Erythroblast (primary cell): ENCODE measurements around the gene EDN3.
"Not testable (repeated sequence)": the region's sequence is repeated elsewhere in the genome, so short reads cannot be mapped to it uniquely, and the experiment has no call there.

Experiments
- DNase-seq, 2 experiments: peaks; one replicate each; lab custom pipeline; 2025; lab: John Stamatoyannopoulos, UW
- GATA1 ChIP-seq: IDR thresholded peaks from 2 replicates; pipeline ENCODE4 v1.6.1; 2011; ENCODE audit warnings: low read depth, mild to moderate bottlenecking, control low read depth, low read length, moderate library complexity
- POLR2A ChIP-seq: IDR thresholded peaks from 2 replicates; pipeline ENCODE4 v1.6.1; 2011; ENCODE audit warnings: mild to moderate bottlenecking, low read length

Gene EDN3

DNA sequence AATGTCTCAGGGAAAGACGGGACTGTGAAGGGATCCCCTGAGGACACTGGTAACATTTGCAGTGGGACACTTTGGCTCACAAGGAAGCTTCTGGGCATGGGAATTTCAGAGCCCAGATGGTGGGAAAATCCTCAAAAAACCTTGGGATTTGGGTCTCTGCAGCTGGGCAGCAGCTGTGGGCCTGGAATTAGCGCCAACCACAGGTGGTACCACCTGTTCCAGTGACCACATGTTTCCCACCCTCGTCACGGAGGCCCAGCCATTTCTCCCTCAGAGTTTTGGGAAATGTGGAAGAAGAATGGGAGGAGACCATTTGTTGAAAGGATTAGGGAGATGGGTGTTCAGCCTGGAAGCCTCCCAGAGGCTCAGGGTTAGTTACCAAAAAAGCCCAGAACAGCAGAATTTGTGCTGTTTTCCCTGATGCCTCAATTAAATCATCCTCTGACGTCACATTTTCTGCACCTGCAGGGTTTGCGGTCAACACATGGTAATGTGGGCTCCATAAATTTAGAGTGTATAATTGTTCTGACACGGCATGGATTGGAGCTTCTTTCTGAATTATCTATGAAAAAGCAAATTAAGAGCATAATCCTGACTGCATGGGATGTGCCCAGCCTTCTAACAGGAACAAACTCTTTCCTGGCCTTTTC lies 34.4 kb downstream of the EDN3 start:
- no peak for DNase-seq
- TF ChIP-seq GATA1 (no peak), POLR2A (no peak)

- no peak for TF ChIP-seq POLR2A
- TF ChIP-seq GATA1: no peak
- no peak for DNase-seq
These were observed 35.0 kb downstream of the EDN3 start for GRCh38 chr20:59335377-59335776.

GRCh38 chr20:59336540-59336939 lies 36.1 kb downstream of the EDN3 start:
- TF ChIP-seq POLR2A: no peak
- no peak for TF ChIP-seq GATA1
- no peak for DNase-seq

DNA sequence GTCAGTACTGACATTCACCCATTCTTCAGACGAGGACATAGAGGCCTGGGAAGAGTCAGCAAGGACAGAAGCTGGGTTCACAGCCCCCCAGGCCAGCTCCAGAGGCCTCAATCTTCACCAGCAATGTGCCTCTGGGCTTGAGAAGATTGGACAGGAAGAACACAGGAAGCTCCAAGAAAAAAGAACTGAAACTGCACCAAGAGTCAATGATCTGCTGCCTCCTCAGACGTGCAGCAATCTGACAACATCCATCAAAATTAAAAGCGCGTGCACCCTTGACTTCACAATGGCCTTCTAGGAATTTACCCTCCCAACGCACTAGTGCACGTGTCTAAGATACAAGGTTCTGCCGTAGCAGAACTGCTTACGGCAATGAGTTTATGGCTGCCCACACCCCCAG lies 38.0 kb downstream of the EDN3 start:
- DNase-seq: not testable (repeated sequence)

- no peak for TF ChIP-seq POLR2A
- no peak for TF ChIP-seq GATA1
- DNase-seq: no peak
These were observed 39.9 kb downstream of the EDN3 start for GRCh38 chr20:59340201-59340885.

GRCh38 chr20:59341285-59342022 lies 41.0 kb downstream of the EDN3 start:
- DNase-seq: not testable (repeated sequence)

DNA sequence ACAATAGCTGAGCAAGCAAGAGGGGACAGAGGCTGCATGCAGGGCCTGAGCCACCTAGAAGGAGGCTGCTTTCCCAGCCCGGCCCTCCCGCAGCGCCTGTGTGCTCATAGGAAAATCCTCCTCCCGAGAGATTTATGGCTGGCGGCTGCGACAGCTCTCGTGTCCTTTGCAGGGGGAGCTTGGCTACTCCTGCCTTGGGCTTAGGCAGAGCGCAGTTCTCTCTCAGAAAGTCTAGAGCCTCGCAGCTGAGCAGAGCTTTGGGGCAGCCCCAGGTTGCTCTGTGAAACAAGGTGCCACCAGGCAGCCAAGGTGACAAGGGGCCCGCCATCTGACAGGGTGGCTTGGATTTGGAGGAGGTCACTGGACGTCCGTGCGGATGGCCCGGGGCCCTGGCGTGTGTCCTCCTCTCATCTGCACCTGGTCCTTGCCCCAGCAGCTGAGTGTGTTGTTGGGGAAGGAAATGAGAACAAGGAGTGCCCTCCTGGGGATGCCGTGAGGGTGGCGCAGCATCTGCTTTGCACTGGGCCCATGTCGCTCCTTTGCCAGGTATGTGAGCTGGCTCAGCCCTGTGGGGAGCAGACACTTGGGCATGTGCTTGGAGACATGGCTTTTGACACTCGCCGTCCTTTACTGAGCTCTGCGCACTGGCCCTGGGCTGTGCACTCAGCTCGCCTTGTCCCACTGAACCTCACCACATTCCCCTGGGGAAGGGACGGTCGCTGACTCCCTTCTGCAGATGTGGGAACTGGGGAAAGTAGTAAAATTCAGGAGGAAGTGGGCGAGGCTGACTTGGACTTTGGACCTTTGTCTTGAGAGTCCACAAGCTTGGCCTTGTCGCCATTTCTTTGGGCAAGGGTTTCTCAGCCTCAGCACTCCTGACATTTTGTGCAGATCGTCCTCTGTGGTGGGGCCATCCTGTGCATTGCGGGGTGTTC lies 41.9 kb downstream of the EDN3 start:
- no peak for TF ChIP-seq POLR2A
- TF ChIP-seq GATA1: no peak
- DNase-seq: no peak

DNA sequence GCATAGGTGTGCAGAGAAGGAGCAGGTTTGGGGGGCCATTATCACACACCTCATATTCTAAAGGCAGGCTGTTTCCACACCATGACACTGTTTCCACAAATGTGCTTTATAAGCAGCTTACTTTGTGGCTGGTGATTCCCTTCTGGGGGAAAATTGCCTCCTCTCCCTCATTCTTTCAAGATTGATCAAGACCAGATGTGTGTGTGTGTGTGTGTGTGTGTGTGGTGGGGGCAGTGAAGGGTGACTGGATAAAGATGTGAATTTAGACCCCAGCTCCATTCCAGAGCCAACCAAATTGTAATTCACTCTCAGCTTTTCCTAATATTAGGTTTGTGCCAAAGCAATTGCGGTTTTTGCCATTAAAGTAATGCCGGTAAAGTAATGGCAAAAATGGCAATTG lies 45.6 kb downstream of the EDN3 start:
- no peak for TF ChIP-seq GATA1
- TF ChIP-seq POLR2A: no peak
- no peak for DNase-seq

GRCh38 chr20:59349277-59349676 lies 48.9 kb downstream of the EDN3 start:
- DNase-seq: no peak
- no peak for TF ChIP-seq POLR2A
- no peak for TF ChIP-seq GATA1

- DNase-seq: no peak
- TF ChIP-seq GATA1 (no peak), POLR2A (no peak)
These were observed 50.1 kb downstream of the EDN3 start for GRCh38 chr20:59350330-59351156.

- no peak for DNase-seq
These were observed 51.0 kb downstream of the EDN3 start for GRCh38 chr20:59351157-59352040.

GRCh38 chr20:59352541-59352940 lies 52.1 kb downstream of the EDN3 start:
- no peak for DNase-seq
- no peak for TF ChIP-seq GATA1
- TF ChIP-seq POLR2A: no peak

More at GRCh38 chr20:59351157-59352040, 51.0 kb downstream of the EDN3 start:
- TF ChIP-seq POLR2A: no peak
- no peak for TF ChIP-seq GATA1
